IPS DF 4.7 (cell line): Measurements from ENCODE around the gene PLD1.
"Not testable (repeated sequence)": the region's sequence is repeated elsewhere in the genome, so short reads cannot be mapped to it uniquely, and the experiment has no call there.

Experiments
- DNase-seq: peaks from one replicate; pipeline ENCODE4 v3.0.0-alpha.2; 2013; ENCODE audit warnings: low spot score; ENCODE audit errors: extremely low read depth

The PLD1 gene

DNA sequence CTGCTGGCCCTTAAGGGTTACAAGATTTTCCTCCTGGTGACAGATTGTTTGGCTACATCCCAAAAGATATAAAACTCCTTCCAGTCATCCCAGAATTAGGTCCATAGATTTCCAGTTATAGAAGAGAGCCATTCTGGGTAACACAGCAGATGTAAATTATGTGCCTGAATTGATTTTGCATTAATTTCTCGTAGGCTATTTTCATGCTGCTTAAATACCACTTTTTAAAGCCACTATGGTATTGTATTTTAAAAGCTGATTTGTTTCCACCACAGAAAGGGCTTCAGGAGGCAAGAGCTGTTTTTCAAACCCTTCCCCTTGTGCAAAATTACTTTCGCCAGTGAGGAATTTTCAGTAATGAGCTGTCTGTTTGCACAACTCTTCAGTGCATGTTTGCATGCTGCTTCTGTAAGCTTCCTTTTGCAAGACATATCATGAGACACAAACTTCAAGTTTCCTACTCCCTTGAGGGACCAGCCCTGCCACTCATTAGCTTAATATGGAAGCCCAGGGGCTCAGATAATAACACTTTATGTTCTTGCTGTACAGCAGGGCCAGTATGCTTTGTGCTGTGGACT is 244.7 kb downstream of the PLD1 start:
- DNase-seq, result no peak

GRCh38 chr3:171564748-171565480 is 245.4 kb downstream of the PLD1 start:
- no peak for DNase-seq

- DNase-seq, result no peak
Measured at GRCh38 chr3:171563298-171563697, 247.0 kb downstream of the PLD1 start.

GRCh38 chr3:171562459-171562858 is 247.8 kb downstream of the PLD1 start:
- not testable (repeated sequence) for DNase-seq

DNA sequence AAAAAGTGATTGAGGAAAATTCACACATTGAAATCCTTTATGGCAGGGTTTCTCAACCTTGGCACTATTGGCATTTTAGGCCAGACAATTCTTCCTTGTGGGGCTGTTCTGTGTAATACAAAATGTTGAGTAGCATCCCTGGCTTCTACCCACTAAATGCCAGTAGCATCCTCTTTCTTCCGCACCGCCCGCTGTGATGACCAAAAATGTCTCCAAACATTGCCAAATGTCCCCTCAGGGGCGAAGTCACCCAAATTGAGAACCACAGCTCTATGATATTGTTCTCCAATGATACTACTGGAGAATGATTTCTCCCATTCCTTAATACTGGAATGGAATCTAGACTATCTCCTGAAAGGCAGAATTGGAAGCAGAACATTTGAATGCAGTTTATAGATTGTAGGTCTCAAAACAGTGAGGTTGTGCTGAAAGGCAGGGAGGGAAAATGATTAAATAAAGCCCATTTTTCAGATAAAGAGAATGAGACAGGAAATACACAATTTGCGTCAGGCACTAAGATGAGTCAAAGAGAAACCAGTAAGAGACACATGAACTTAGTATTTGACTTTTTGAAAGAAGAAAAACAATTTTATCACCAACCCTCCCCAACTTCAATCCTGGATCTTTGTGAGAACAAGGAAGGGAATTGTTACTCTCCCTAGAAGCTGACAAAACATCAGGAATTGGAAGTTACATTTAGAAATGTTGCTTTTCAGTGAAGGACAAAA is 248.5 kb downstream of the PLD1 start:
- no peak for DNase-seq

DNA sequence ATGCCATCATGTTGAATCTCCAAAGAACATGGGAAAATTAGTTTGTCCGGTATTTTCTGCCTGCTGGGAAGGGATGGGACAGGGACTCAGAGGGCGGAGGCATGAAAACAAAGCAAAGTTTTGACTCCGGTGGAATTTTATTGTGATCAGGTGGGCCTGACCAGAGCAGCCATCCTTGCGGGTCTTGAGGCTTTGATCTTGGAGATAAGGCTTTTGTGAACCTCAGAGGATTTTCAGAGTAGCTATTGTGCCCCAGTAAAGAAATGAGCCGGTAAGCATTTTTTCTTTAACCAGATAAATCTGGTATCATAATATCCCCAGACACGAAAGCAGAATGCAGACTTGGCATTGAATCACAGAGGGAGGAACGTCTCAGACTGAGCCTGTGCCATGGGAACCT is 250.7 kb downstream of the PLD1 start:
- no peak for DNase-seq

DNA sequence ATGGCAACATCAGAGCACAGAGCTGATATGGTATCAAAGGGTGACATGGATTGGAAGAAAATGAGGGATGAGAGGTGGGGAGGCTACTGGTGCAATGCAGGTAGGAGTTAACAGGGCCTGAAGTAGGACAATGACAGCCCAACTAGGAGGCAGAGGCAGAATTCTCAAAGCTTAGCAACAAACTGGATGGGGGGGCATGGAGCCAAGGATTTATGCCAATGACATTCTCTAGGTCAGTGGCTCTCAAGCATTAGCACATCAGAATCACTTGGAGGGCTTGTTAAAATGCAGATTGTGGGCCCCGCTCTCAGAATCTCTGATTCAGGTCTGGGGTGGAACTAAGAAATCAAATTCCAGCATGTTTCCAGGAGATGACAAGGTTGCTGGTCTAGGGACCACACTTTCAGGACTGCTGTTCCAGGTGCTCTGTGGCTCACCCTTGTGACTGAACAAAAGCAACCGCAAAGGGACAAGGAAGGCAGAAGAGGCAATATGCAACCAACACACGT is 252.0 kb downstream of the PLD1 start:
- DNase-seq, result no peak

DNA sequence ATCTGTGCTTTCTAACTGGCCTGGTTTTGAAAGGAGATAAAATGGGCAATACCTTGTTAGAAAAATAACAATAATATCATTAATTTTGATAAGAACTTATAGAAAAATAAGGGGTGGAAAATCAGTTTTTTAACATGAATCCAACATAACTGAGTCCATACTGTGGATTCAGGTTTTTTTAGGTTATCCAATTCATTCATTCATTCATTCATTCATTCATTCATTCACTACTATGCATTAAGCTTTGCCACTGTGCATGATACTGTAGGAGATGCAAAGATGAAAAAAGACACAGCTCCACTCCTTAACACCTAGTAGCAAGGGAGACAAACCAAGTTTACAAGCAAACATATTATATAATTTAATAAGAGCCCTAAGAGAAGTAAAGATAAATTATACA is 253.1 kb downstream of the PLD1 start:
- no peak for DNase-seq

- DNase-seq, result no peak
Measured at GRCh38 chr3:171556574-171557145, 253.6 kb downstream of the PLD1 start.

DNA sequence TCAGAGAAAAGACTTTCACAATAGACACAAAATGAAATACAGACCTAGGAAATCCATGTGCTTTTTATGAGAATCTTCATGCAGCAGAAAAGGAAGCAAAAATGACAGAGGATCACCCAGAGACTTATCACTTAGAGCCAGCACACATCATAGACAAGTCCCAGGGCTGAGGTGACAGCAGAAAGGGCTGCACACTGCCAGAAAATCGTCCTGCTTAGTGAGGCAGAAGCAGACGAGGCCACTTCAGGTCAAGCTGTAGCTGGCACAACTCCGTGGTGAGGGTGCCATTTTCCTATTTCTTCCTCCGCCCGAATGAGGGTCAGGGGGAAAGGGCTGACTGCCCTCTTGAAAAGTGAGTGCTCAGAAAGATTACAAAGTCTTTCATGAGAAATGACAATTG is 254.1 kb downstream of the PLD1 start:
- no peak for DNase-seq

GRCh38 chr3:171553086-171553485 is 257.2 kb downstream of the PLD1 start:
- DNase-seq, result no peak

DNA sequence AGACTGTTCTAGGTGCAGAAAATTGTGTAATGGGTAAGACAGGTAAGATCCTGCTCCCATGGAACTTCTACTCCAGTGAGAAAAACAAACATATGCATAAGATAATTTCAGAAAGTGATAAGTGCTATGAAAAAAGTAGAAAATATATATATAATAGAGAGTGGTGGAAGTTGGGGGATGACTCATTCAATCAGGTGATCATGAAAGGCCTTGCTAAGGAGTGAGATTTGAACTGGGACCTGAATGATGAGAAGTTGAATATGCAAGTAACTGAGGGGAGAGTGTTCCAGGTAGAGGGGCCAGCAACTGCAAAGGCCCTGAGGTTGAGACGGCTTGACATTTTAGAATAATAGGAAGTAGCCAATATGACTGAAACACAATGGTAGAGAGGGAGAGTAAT is 257.8 kb downstream of the PLD1 start:
- DNase-seq, result no peak

DNA sequence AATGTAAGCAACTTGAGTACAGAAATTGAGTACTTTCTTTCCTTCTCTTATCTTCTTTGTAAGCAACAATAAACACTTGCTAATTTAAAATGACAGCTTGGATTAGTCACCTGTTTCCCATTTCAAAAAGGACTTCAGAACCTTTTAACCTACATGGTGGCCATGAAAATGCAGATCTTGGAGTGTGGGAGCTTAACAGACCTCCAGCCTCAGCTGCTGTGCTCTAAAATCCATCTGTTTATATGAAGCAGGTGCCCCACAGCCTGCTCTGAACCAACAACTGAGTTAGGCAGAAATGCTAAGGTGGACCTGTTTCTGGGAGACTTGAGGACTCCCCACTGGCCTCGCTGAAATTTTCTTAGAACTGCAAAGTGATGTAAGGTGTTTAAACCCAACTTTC is 259.0 kb downstream of the PLD1 start:
- no peak for DNase-seq
